ENCODE data around the gene RAP1GDS1.

Gene RAP1GDS1

DNA sequence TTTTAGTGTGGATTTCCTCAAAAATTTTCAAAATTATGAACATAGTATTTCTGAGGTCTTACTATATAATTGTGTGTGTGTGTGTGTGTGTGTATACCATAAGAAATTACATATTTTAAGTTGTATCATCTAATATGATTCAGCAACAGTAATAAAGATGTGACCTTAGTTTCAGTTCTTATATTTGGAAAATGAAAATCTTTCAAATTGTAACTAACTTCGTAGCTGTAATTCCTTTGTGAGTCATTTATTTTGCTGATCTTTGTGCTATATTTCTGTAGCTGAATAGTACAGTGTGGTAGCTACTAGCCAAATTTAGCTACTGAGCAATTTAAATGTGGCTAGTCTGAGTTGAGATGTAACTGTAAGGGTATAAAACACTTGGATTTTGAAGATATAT lies 116.4 kb downstream of the RAP1GDS1 start:
- TF ChIP-seq, protein P1, sequence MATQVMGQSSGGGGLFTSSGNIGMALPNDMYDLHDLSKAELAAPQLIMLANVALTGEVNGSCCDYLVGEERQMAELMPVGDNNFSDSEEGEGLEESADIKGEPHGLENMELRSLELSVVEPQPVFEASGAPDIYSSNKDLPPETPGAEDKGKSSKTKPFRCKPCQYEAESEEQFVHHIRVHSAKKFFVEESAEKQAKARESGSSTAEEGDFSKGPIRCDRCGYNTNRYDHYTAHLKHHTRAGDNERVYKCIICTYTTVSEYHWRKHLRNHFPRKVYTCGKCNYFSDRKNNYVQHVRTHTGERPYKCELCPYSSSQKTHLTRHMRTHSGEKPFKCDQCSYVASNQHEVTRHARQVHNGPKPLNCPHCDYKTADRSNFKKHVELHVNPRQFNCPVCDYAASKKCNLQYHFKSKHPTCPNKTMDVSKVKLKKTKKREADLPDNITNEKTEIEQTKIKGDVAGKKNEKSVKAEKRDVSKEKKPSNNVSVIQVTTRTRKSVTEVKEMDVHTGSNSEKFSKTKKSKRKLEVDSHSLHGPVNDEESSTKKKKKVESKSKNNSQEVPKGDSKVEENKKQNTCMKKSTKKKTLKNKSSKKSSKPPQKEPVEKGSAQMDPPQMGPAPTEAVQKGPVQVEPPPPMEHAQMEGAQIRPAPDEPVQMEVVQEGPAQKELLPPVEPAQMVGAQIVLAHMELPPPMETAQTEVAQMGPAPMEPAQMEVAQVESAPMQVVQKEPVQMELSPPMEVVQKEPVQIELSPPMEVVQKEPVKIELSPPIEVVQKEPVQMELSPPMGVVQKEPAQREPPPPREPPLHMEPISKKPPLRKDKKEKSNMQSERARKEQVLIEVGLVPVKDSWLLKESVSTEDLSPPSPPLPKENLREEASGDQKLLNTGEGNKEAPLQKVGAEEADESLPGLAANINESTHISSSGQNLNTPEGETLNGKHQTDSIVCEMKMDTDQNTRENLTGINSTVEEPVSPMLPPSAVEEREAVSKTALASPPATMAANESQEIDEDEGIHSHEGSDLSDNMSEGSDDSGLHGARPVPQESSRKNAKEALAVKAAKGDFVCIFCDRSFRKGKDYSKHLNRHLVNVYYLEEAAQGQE (IDR thresholded peaks at IDR 0.05; ENCODE audit: insufficient replicate concordance, low read depth), result no peak
- TF ChIP-seq, protein P2, sequence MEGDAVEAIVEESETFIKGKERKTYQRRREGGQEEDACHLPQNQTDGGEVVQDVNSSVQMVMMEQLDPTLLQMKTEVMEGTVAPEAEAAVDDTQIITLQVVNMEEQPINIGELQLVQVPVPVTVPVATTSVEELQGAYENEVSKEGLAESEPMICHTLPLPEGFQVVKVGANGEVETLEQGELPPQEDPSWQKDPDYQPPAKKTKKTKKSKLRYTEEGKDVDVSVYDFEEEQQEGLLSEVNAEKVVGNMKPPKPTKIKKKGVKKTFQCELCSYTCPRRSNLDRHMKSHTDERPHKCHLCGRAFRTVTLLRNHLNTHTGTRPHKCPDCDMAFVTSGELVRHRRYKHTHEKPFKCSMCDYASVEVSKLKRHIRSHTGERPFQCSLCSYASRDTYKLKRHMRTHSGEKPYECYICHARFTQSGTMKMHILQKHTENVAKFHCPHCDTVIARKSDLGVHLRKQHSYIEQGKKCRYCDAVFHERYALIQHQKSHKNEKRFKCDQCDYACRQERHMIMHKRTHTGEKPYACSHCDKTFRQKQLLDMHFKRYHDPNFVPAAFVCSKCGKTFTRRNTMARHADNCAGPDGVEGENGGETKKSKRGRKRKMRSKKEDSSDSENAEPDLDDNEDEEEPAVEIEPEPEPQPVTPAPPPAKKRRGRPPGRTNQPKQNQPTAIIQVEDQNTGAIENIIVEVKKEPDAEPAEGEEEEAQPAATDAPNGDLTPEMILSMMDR (IDR thresholded peaks at IDR 0.05; ENCODE audit: insufficient read depth, low read length), result no peak
- TF ChIP-seq SPI1 (IDR thresholded peaks at IDR 0.05; ENCODE audit: borderline replicate concordance, low read depth) (no peak), POLR2AphosphoS5 (IDR thresholded peaks at IDR 0.05; ENCODE audit: low read depth) (no peak), GABPA (IDR thresholded peaks at IDR 0.05; ENCODE audit: low read depth) (no peak)
- Histone ChIP-seq H3K27me3 (ENCODE audit: insufficient read depth, poor library complexity, severe bottlenecking) (no peaks in the 10 kb centered on the region), H3K4me3 (replicated peaks; ENCODE audit: insufficient read depth, low read length) (no peak overlapping the region), H3K27ac (replicated peaks) (no peak overlapping the region)
- DNase-seq (ENCODE audit: low read depth in 1 of 2, low spot score in 1 of 2), result no peak

DNA sequence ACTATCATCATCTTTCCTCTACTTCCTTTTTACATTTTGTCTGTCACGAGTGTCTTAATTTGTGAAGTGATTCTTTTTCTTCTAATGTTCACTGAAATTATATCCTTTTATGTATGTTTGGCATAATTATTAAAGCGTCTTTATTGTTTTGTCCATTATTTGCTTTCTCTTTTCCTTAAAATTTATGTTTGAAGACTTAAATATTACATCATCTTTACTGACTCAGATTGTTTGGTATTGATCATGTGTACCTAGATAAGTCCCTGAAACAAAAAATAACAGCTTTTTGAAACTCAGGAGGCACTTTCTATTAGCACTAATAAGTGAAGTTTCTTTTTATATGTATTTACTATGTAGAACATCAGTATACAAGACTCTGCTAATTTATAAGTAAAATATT lies 120.1 kb downstream of the RAP1GDS1 start:
- Histone ChIP-seq H3K4me3 (replicated peaks; ENCODE audit: insufficient read depth, low read length) (no peak overlapping the region), H3K27ac (replicated peaks) (no peak overlapping the region), H3K27me3 (ENCODE audit: insufficient read depth, poor library complexity, severe bottlenecking) (no peaks in the 10 kb centered on the region)
- TF ChIP-seq, protein P1 (IDR thresholded peaks at IDR 0.05; ENCODE audit: insufficient replicate concordance, low read depth), result no peak
- TF ChIP-seq GABPA (IDR thresholded peaks at IDR 0.05; ENCODE audit: low read depth), result no peak
- TF ChIP-seq, protein P2 (IDR thresholded peaks at IDR 0.05; ENCODE audit: insufficient read depth, low read length), result no peak
- no peak for TF ChIP-seq POLR2AphosphoS5 (IDR thresholded peaks at IDR 0.05; ENCODE audit: low read depth)
- TF ChIP-seq SPI1 (IDR thresholded peaks at IDR 0.05; ENCODE audit: borderline replicate concordance, low read depth), result no peak
- DNase-seq (ENCODE audit: low read depth in 1 of 2, low spot score in 1 of 2), result no peak

- Histone ChIP-seq H3K4me3 (replicated peaks; ENCODE audit: insufficient read depth, low read length) (no peak overlapping the region), H3K27me3 (ENCODE audit: insufficient read depth, poor library complexity, severe bottlenecking) (no peaks in the 10 kb centered on the region), H3K27ac (replicated peaks) (no peak overlapping the region)
- TF ChIP-seq GABPA (IDR thresholded peaks at IDR 0.05; ENCODE audit: low read depth) (no peak), POLR2AphosphoS5 (IDR thresholded peaks at IDR 0.05; ENCODE audit: low read depth) (no peak), SPI1 (IDR thresholded peaks at IDR 0.05; ENCODE audit: borderline replicate concordance, low read depth) (no peak)
- TF ChIP-seq, protein P1 (IDR thresholded peaks at IDR 0.05; ENCODE audit: insufficient replicate concordance, low read depth), result no peak
- TF ChIP-seq, protein P2 (IDR thresholded peaks at IDR 0.05; ENCODE audit: insufficient read depth, low read length), result no peak
- no peak for DNase-seq (ENCODE audit: low read depth in 1 of 2, low spot score in 1 of 2)
These were observed 122.4 kb downstream of the RAP1GDS1 start for GRCh38 chr4:98383431-98384106.
